ENCODE data around the gene OSGIN1. TPM values are rescaled to one million over a fixed set of nuclear protein-coding genes. Genes with fewer than 3 reads are reported as not detected.

OSGIN1 gene
- total RNA-seq, 2 experiments from 2014 or later = 0.48 to 0.88 TPM

DNA sequence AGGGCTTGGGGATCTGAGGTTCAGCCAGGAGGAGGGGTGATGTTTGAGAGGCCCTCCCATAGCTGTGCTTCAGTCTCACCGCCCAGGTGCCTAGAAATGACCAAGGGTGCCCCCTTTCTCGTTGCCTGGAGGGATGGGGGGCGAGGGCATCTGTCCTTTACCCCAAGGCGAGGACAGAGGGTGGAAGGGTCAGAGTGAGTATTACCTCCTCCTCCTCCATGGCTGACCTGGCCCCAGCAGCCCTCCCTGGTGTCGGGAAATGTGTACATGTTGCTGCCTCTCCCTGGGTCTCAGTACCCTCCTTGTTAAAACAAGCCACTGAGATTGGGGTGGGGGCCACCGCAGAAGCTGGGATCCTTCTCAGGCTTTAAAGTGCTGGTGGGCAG is 17.4 kb downstream of the OSGIN1 start:
- ChIA-PET CTCF (interaction anchor here (1.7 kb wide), 1 partner anchor 217 kb away, joined by 5 read pairs; the partner anchor contains the start of gene TAF1C), POLR2A (interaction anchor here (0.5 to 0.7 kb wide), 2 partner anchors 89 to 123 kb away, joined by 3 to 4 read pairs; no protein-coding TSS in a partner anchor)
- H3K27me3 Mint-ChIP-seq = peaks cover 13% of the 10 kb centered on the region
- H3K36me3 Mint-ChIP-seq (ENCODE audit: low read depth) = no peaks in the 10 kb centered on the region
- DNase-seq = no peak
- peaks cover 2% of the 10 kb centered on the region for H3K4me1 Mint-ChIP-seq
- H3K9me3 Mint-ChIP-seq = no peaks in the 10 kb centered on the region
- H3K27ac Mint-ChIP-seq = no peak overlapping the region
- no peak overlapping the region for H3K4me3 Mint-ChIP-seq

DNA sequence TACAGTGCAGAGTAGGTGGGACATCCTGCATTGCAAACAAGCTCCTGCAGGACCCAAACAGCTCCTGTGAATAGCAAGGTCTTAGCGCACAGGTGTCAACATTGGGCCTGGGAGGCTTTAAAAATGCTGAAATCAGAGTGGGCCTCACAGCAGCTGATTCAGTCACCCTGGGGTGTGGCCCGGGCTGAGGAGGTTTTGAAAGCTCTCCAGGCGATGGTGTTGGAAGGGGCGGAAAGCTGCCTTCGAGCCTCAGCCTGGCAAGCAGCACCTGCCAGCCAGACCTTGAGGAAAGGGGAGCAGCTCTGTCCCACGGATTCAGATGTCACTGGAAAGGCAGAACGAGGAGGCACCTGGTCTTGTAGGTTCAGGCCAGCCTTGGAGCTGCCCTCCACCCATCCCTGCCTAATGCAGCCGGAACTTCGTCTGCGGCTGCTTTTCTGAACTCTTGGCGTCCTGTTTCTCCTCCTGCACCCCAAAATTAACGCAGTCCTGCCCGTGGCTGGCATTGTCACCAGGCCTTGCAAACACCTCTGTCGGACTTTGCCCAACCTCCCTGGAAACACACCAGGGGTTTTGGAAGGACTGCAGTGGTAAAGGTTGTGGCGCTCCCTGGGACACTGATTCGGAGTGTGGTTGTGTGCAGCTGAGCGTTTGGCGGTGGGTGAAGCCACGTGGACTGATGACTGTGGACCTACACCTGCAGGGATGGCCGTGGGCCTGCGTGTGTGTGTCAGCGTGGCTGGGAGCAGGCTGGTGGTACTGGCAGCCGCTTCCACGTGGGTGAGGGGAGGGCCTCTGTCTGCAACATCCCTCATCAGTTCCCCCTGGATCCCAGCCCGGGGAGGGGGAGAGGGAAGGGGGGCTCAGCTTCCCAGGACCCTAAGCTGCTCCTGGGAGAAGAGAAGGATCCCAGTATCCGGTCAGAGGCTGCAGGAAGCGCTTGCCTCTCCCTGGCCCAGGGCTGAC is 18.4 kb downstream of the OSGIN1 start:
- Mint-ChIP-seq H3K4me3 (no peak overlapping the region), H3K27ac (no peak overlapping the region), H3K36me3 (ENCODE audit: low read depth) (no peaks in the 10 kb centered on the region), H3K4me1 (peaks cover 2% of the 10 kb centered on the region), H3K27me3 (peaks cover 13% of the 10 kb centered on the region), H3K9me3 (no peaks in the 10 kb centered on the region)
- POLR2A ChIA-PET = no interaction called here
- no peak for DNase-seq
- CTCF ChIA-PET = interaction anchor here (0.8 kb wide), 1 partner anchor 37 kb away, joined by 3 read pairs; no protein-coding TSS in a partner anchor

DNA sequence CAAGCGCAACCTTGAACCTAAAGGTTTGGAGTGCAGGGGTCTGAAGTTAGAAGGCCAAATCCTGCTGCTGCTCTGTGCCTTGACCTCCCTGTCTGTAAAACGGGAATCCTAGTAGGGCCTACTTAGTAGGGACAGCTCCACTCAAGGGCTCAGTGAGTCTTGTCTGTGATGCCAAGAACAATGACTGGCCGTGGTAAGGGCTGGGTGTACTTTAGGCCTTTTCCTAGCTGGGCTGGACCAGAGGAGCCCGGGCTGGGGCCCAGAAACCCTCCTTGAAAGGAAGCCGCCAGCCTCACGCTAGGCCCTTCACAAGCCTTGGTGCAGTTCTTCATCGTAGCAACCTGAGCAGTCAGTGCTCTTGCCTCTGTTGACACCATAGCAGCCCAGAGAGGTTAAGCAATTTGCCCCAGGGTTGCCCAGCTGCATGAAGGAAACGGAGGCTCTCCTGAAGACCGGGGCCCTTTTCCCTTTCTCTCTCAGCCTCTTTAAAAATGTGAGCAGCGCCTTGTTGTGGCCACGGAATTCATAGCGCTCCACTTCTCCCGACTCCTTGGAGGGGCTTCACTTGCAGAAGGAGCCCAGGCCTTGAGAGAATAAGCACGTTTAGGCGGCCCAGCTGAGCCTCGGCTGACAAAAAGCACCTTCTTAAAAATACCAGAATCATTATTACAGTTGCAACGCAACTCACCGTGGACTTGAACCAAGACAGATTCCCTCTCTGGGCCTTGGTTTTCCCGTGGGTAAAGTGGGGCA is 19.4 kb downstream of the OSGIN1 start:
- H3K36me3 Mint-ChIP-seq (ENCODE audit: low read depth) = no peaks in the 10 kb centered on the region
- ChIA-PET CTCF (no interaction called here), POLR2A (no interaction called here)
- peaks cover 2% of the 10 kb centered on the region for H3K4me1 Mint-ChIP-seq
- DNase-seq = no peak
- no peak overlapping the region for H3K4me3 Mint-ChIP-seq
- peaks cover 13% of the 10 kb centered on the region for H3K27me3 Mint-ChIP-seq
- no peak overlapping the region for H3K27ac Mint-ChIP-seq
- H3K9me3 Mint-ChIP-seq = no peaks in the 10 kb centered on the region

DNA sequence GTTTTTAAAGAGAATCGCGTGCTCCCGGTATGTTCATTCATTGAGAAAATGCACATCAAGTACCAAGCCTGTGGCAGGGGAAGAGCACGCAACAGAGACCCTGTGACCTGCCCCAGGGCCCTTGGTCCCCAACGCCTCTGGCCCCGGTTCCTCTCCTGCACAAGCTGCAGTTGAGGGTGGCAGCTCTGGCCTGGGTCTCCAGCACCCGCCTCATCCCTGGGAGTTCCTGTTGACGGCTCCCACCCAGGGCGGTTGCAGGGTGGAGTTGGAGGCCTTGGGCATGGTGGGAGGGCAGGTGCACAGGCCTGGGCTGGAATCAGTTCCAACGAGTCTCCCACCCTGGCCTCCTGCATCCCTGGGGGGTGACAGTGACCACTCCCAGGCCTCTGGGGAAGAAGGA is 20.0 kb downstream of the OSGIN1 start:
- H3K9me3 Mint-ChIP-seq = no peaks in the 10 kb centered on the region
- no peaks in the 10 kb centered on the region for H3K4me1 Mint-ChIP-seq
- peaks cover 10% of the 10 kb centered on the region for H3K27me3 Mint-ChIP-seq
- no peaks in the 10 kb centered on the region for H3K36me3 Mint-ChIP-seq (ENCODE audit: low read depth)
- H3K27ac Mint-ChIP-seq = no peak overlapping the region
- no peak overlapping the region for H3K4me3 Mint-ChIP-seq
- DNase-seq = no peak
- ChIA-PET CTCF (no interaction called here), POLR2A (no interaction called here)

GRCh38 chr16:83973581-83974385 is 20.7 kb downstream of the OSGIN1 start:
- Mint-ChIP-seq H3K9me3 (peaks cover 6% of the 10 kb centered on the region), H3K36me3 (ENCODE audit: low read depth) (no peaks in the 10 kb centered on the region), H3K27ac (no peak overlapping the region), H3K4me3 (no peak overlapping the region), H3K27me3 (peaks cover 10% of the 10 kb centered on the region), H3K4me1 (no peaks in the 10 kb centered on the region)
- POLR2A ChIA-PET = no interaction called here
- CTCF ChIA-PET = no interaction called here
- DNase-seq = no peak

- Mint-ChIP-seq H3K27ac (no peak overlapping the region), H3K9me3 (peaks cover 9% of the 10 kb centered on the region), H3K4me1 (no peaks in the 10 kb centered on the region), H3K4me3 (no peak overlapping the region), H3K27me3 (peaks cover 8% of the 10 kb centered on the region), H3K36me3 (ENCODE audit: low read depth) (no peaks in the 10 kb centered on the region)
- no peak for DNase-seq
- POLR2A ChIA-PET = no interaction called here
- CTCF ChIA-PET = no interaction called here
Observed at GRCh38 chr16:83974475-83974874, 21.4 kb downstream of the OSGIN1 start.

GRCh38 chr16:83975590-83976260 is 22.7 kb downstream of the OSGIN1 start:
- POLR2A ChIA-PET = no interaction called here
- Mint-ChIP-seq H3K27me3 (peaks cover 2% of the 10 kb centered on the region), H3K4me1 (no peaks in the 10 kb centered on the region), H3K4me3 (no peak overlapping the region), H3K27ac (no peak overlapping the region), H3K36me3 (ENCODE audit: low read depth) (no peaks in the 10 kb centered on the region), H3K9me3 (peaks cover 9% of the 10 kb centered on the region)
- CTCF ChIA-PET = no interaction called here
- DNase-seq = no peak

- H3K4me1 Mint-ChIP-seq = no peaks in the 10 kb centered on the region
Observed at GRCh38 chr16:83977056-83977815, 24.2 kb downstream of the OSGIN1 start.

GRCh38 chr16:83978401-83978904 is 25.4 kb downstream of the OSGIN1 start:
- POLR2A ChIA-PET = no interaction called here
- Mint-ChIP-seq H3K9me3 (peaks cover 9% of the 10 kb centered on the region), H3K4me3 (no peak overlapping the region), H3K36me3 (ENCODE audit: low read depth) (no peaks in the 10 kb centered on the region), H3K4me1 (no peaks in the 10 kb centered on the region), H3K27me3 (peaks cover 3% of the 10 kb centered on the region), H3K27ac (no peak overlapping the region)
- CTCF ChIA-PET = interaction anchor here (0.7 kb wide), 1 partner anchor 21 kb away, joined by 3 read pairs; no protein-coding TSS in a partner anchor
- DNase-seq = no peak

More at GRCh38 chr16:83977056-83977815, 24.2 kb downstream of the OSGIN1 start:
- H3K36me3 Mint-ChIP-seq (ENCODE audit: low read depth) = no peaks in the 10 kb centered on the region
- peaks cover 2% of the 10 kb centered on the region for H3K27me3 Mint-ChIP-seq
- ChIA-PET CTCF (no interaction called here), POLR2A (no interaction called here)
- DNase-seq = no peak
- H3K9me3 Mint-ChIP-seq = peaks cover 9% of the 10 kb centered on the region
- H3K27ac Mint-ChIP-seq = no peak overlapping the region
- H3K4me3 Mint-ChIP-seq = no peak overlapping the region

GRCh38 chr16:83979441-83979840 is 26.4 kb downstream of the OSGIN1 start:
- Mint-ChIP-seq H3K9me3 (peaks cover 9% of the 10 kb centered on the region), H3K4me1 (no peaks in the 10 kb centered on the region), H3K27me3 (peaks cover 3% of the 10 kb centered on the region), H3K27ac (no peak overlapping the region), H3K36me3 (ENCODE audit: low read depth) (no peaks in the 10 kb centered on the region), H3K4me3 (no peak overlapping the region)
- CTCF ChIA-PET = interaction anchor here (1.1 kb wide), 1 partner anchor 22 kb away, joined by 5 read pairs; no protein-coding TSS in a partner anchor
- no peak for DNase-seq
- POLR2A ChIA-PET = no interaction called here

- Mint-ChIP-seq H3K27me3 (peaks cover 3% of the 10 kb centered on the region), H3K9me3 (peaks cover 9% of the 10 kb centered on the region), H3K36me3 (ENCODE audit: low read depth) (no peaks in the 10 kb centered on the region), H3K4me1 (no peaks in the 10 kb centered on the region), H3K4me3 (no peak overlapping the region), H3K27ac (no peak overlapping the region)
- no peak for DNase-seq
- ChIA-PET POLR2A (no interaction called here), CTCF (no interaction called here)
Observed at GRCh38 chr16:83980794-83981193, 27.8 kb downstream of the OSGIN1 start.

- no peak overlapping the region for H3K27ac Mint-ChIP-seq
- no peak overlapping the region for H3K4me3 Mint-ChIP-seq
- H3K27me3 Mint-ChIP-seq = peaks cover 3% of the 10 kb centered on the region
- H3K4me1 Mint-ChIP-seq = no peaks in the 10 kb centered on the region
- DNase-seq = no peak
- H3K9me3 Mint-ChIP-seq = peaks cover 9% of the 10 kb centered on the region
- ChIA-PET POLR2A (no interaction called here), CTCF (no interaction called here)
- no peaks in the 10 kb centered on the region for H3K36me3 Mint-ChIP-seq (ENCODE audit: low read depth)
Observed at GRCh38 chr16:83981799-83982198, 28.8 kb downstream of the OSGIN1 start.

Data from activated CD4-positive, alpha-beta memory T cell treated with anti-CD3 and anti-CD28 coated beads, Interleukin-2, amount 10 ng/mL, durations not matched to agents 7 days and 5 days (primary cell).